H1 (cell line): ENCODE data around the gene SLC25A26. TPM values are rescaled to one million over a fixed set of nuclear protein-coding genes. Genes with fewer than 3 reads are reported as not detected.

Experiments
- CTCF ChIA-PET: fragments of 300-600 bp; sonication (Branson Sonifier 250); formaldehyde crosslinking; loops from one replicate; lab custom pipeline; 2021; ENCODE audit not compliant: partially characterized antibody; lab: Charles Lee
- POLR2A ChIA-PET: fragments of 300-600 bp; sonication (Branson Sonifier 250); formaldehyde crosslinking; loops from one replicate; lab custom pipeline; 2021; ENCODE audit warnings: inconsistent platforms; ENCODE audit not compliant: partially characterized antibody; lab: Charles Lee
- DNase-seq, 2 experiments: peaks; one replicate each; pipeline versions ENCODE4 v3.0.0 to v3.0.0-alpha.2; 2010 to 2022; ENCODE audit warnings: low spot score in 2 of 2, low read depth in 1 of 2, mixed read lengths in 1 of 2
- FAIRE-seq: peaks from 2 replicates; lab custom pipeline; 2011; peaks lifted over from hg19 to GRCh38; lab: Jason Lieb, UNC
- H2AFZ ChIP-seq: 2 replicates; pipeline ENCODE4 v1.8.1; 2012; ENCODE audit warnings: low read length, inconsistent platforms
- H2AK5ac ChIP-seq: 2 replicates; pipeline ENCODE4 v1.6.1; 2013; ENCODE audit warnings: low read depth, low read length
- H2BK120ac ChIP-seq: replicated peaks from 2 replicates; pipeline ENCODE3; 2013; ENCODE audit warnings: low read depth, low read length, inconsistent platforms
- H2BK12ac ChIP-seq: 2 replicates; pipeline ENCODE4 v1.6.1; 2013; ENCODE audit warnings: low read depth, low read length
- H2BK15ac ChIP-seq: 2 replicates; pipeline ENCODE4 v1.6.1; 2013; ENCODE audit warnings: low read length
- H2BK20ac ChIP-seq: 2 replicates; pipeline ENCODE4 v1.6.1; 2013; ENCODE audit warnings: low read length
- H2BK5ac ChIP-seq: 2 replicates; pipeline ENCODE4 v1.6.1; 2013; ENCODE audit warnings: low read depth, low read length
- H3K14ac ChIP-seq: 2 replicates; pipeline ENCODE4 v1.6.1; 2013; ENCODE audit warnings: inconsistent platforms; ENCODE audit not compliant: insufficient read length
- H3K18ac ChIP-seq: 2 replicates; pipeline ENCODE4 v1.6.1; 2013; ENCODE audit warnings: low read length; ENCODE audit errors: extremely low read depth
- H3K23ac ChIP-seq: 2 replicates; pipeline ENCODE4 v1.6.1; 2013; ENCODE audit warnings: inconsistent platforms; ENCODE audit not compliant: insufficient read length
- H3K23me2 ChIP-seq: 2 replicates; pipeline ENCODE4 v1.6.1; 2013; ENCODE audit warnings: low read depth, low read length
- H3K27ac ChIP-seq: 2 replicates; pipeline ENCODE4 v1.6.1; 2011; ENCODE audit warnings: low read depth, low read length, inconsistent platforms
- H3K27me3 ChIP-seq, 4 experiments: replicated peaks in 1 of 4; 1 replicate in 1 of 4; 2 replicates in 3 of 4; pipeline versions ENCODE4 v1.6.1 to v1.8.1; 2011 to 2013; ENCODE audit warnings: low read length in 3 of 4, mild to moderate bottlenecking in 3 of 4, inconsistent platforms in 2 of 4, mixed read lengths in 2 of 4, moderate library complexity in 1 of 4; ENCODE audit not compliant: control insufficient read depth in 3 of 4, insufficient read depth in 3 of 4; ENCODE audit errors: extremely low read depth in 1 of 4
- H3K36me3 ChIP-seq, 4 experiments: 2 replicates each; pipeline versions ENCODE4 v1.6.1 to v1.8.1; 2011 to 2013; ENCODE audit warnings: mild to moderate bottlenecking in 4 of 4, low read length in 3 of 4, moderate library complexity in 2 of 4, control low read depth in 1 of 4, inconsistent platforms in 1 of 4; ENCODE audit not compliant: insufficient read depth in 4 of 4, control insufficient read depth in 2 of 4
- H3K4ac ChIP-seq: replicated peaks from 2 replicates; pipeline ENCODE3; 2013; ENCODE audit warnings: low read length, low read depth, mixed read lengths, inconsistent platforms; ENCODE audit not compliant: insufficient read length
- H3K4me1 ChIP-seq, 4 experiments: replicated peaks in 1 of 4; 1 replicate in 1 of 4; 2 replicates in 3 of 4; pipeline versions ENCODE4 v1.6.1 to v1.8.1; 2011 to 2013; ENCODE audit warnings: low read length in 3 of 4, inconsistent platforms in 2 of 4, mixed read lengths in 1 of 4; ENCODE audit not compliant: insufficient read depth in 4 of 4, control insufficient read depth in 3 of 4
- H3K4me2 ChIP-seq, 2 experiments: 2 replicates each; pipeline versions ENCODE4 v1.6.1 to v1.8.1; 2011 to 2013; ENCODE audit warnings: low read depth in 2 of 2, low read length in 2 of 2, control low read depth in 1 of 2, inconsistent platforms in 1 of 2, mild to moderate bottlenecking in 1 of 2; ENCODE audit not compliant: insufficient read depth in 1 of 2
- H3K4me3 ChIP-seq, 4 experiments: fragments of 200-600, 300-600 bp in 1 of 4; sonication (generic), shearing (Covaris generic), sonication (Bioruptor Twin) in 1 of 4; 2 replicates each; pipeline versions ENCODE4 v1.5.1 to v1.8.1; 2011 to 2016; ENCODE audit warnings: low read length in 4 of 4, low read depth in 3 of 4, control low read depth in 2 of 4, inconsistent platforms in 2 of 4, mild to moderate bottlenecking in 2 of 4, mixed read lengths in 1 of 4, moderate library complexity in 1 of 4; ENCODE audit not compliant: insufficient read depth in 2 of 4; ENCODE audit errors: extremely low read depth in 1 of 4
- H3K56ac ChIP-seq: replicated peaks from 2 replicates; pipeline ENCODE3; 2013; ENCODE audit warnings: low read depth, mild to moderate bottlenecking, mixed read lengths, low read length, inconsistent platforms; ENCODE audit not compliant: insufficient read length
- H3K79me1 ChIP-seq: 2 replicates; pipeline ENCODE4 v1.6.1; 2013; ENCODE audit warnings: low read depth, low read length, control low read depth
- H3K79me2 ChIP-seq, 2 experiments: 2 replicates each; pipeline versions ENCODE4 v1.6.1 to v1.8.1; 2012 to 2013; ENCODE audit warnings: low read length in 2 of 2, mild to moderate bottlenecking in 2 of 2, inconsistent platforms in 1 of 2; ENCODE audit not compliant: insufficient read depth in 2 of 2, control insufficient read depth in 1 of 2
- H3K9ac ChIP-seq, 4 experiments: replicated peaks in 1 of 4; 1 replicate in 1 of 4; 2 replicates in 3 of 4; pipeline versions ENCODE4 v1.6.1 to v1.8.1; 2011 to 2013; ENCODE audit warnings: low read depth in 3 of 4, low read length in 3 of 4, control low read depth in 2 of 4, mild to moderate bottlenecking in 2 of 4, moderate library complexity in 2 of 4, inconsistent platforms in 1 of 4; ENCODE audit errors: extremely low read depth in 1 of 4
- H3K9me3 ChIP-seq, 2 experiments: 2 replicates each; pipeline versions ENCODE4 v1.6.1 to v1.8.1; 2012 to 2013; ENCODE audit warnings: mild to moderate bottlenecking in 2 of 2, moderate library complexity in 2 of 2, control low read depth in 1 of 2, inconsistent platforms in 1 of 2, low read depth in 1 of 2, low read length in 1 of 2, mixed read lengths in 1 of 2; ENCODE audit not compliant: insufficient read depth in 2 of 2
- H4K20me1 ChIP-seq, 2 experiments: replicated peaks in 1 of 2; 2 replicates each; pipeline versions ENCODE3 to v1.8.1; 2011 to 2013; ENCODE audit warnings: inconsistent platforms in 2 of 2, low read length in 2 of 2, mild to moderate bottlenecking in 1 of 2; ENCODE audit not compliant: insufficient read depth in 2 of 2, control insufficient read depth in 1 of 2
- H4K5ac ChIP-seq: 2 replicates; pipeline ENCODE4 v1.6.1; 2013; ENCODE audit warnings: low read length, low read depth, mixed read lengths, inconsistent platforms; ENCODE audit not compliant: insufficient read length
- H4K8ac ChIP-seq: 2 replicates; pipeline ENCODE4 v1.8.0; 2013; ENCODE audit warnings: mild to moderate bottlenecking, moderate library complexity, low read length, inconsistent platforms; ENCODE audit not compliant: insufficient read depth; ENCODE audit errors: extremely low read depth
- H4K91ac ChIP-seq: replicated peaks from 2 replicates; pipeline ENCODE3; 2013; ENCODE audit warnings: low read length, mixed read lengths, inconsistent platforms; ENCODE audit not compliant: insufficient read length
- CBX5 ChIP-seq: fragments of 300-800, 300-1000 bp; sonication (generic); IDR thresholded peaks from 2 replicates; pipeline ENCODE4 v1.7.1; 2016; ENCODE audit warnings: antibody characterized with exemption, low read length, low read depth
- CHD1 ChIP-seq: IDR thresholded peaks from 2 replicates; pipeline ENCODE4 v1.6.1; 2012; ENCODE audit warnings: low read depth, low read length, improper control_type of control experiment
- CREB1 ChIP-seq: IDR thresholded peaks from 2 replicates; pipeline ENCODE4 v1.6.1; 2012; ENCODE audit warnings: inconsistent platforms
- EP300 ChIP-seq, 2 experiments: IDR thresholded peaks; 1 replicate in 1 of 2; 2 replicates in 1 of 2; pipeline ENCODE4 v1.6.1; 2011 to 2012; ENCODE audit warnings: low read depth in 2 of 2, low read length in 2 of 2, mild to moderate bottlenecking in 2 of 2, borderline replicate concordance in 1 of 2, inconsistent platforms in 1 of 2, moderate library complexity in 1 of 2
- JUN ChIP-seq: IDR thresholded peaks from 2 replicates; pipeline ENCODE4 v1.6.1; 2011; ENCODE audit warnings: low read depth, mild to moderate bottlenecking, improper control_type of control experiment, low read length
- JUND ChIP-seq: IDR thresholded peaks from 2 replicates; pipeline ENCODE4 v1.6.1; 2011; ENCODE audit warnings: mild to moderate bottlenecking, improper control_type of control experiment, low read length
- KDM5A ChIP-seq: fragments of 200-600 bp; IDR thresholded peaks from 2 replicates; pipeline ENCODE4 v1.7.1; 2012; ENCODE audit warnings: mild to moderate bottlenecking, low read length, inconsistent platforms, mixed read lengths
- MAFK ChIP-seq: IDR thresholded peaks from 2 replicates; pipeline ENCODE4 v1.6.1; 2012; ENCODE audit warnings: low read depth, mild to moderate bottlenecking, improper control_type of control experiment, low read length
- PHF8 ChIP-seq: fragments of 200-600 bp; sonication (generic); conservative IDR thresholded peaks from 2 replicates; pipeline ENCODE4 v1.7.1; 2012; ENCODE audit warnings: low read depth, mild to moderate bottlenecking, inconsistent platforms, low read length, moderate library complexity
- RAD21 ChIP-seq, 2 experiments: IDR thresholded peaks in 1 of 2; conservative IDR thresholded peaks in 1 of 2; 2 replicates each; pipeline ENCODE4 v1.6.1; 2011; ENCODE audit warnings: low read depth in 2 of 2, low read length in 2 of 2, improper control_type of control experiment in 1 of 2, inconsistent platforms in 1 of 2, mild to moderate bottlenecking in 1 of 2, moderate library complexity in 1 of 2
- SP1 ChIP-seq: IDR thresholded peaks from 2 replicates; pipeline ENCODE4 v1.6.1; 2011; ENCODE audit warnings: low read depth, low read length
- TAF1 ChIP-seq: IDR thresholded peaks from 2 replicates; pipeline ENCODE4 v1.6.1; 2011; ENCODE audit warnings: mild to moderate bottlenecking, low read depth, low read length
- TBP ChIP-seq: IDR thresholded peaks from 2 replicates; pipeline ENCODE4 v1.6.1; 2011; ENCODE audit warnings: low read depth, low read length, improper control_type of control experiment
- YY1 ChIP-seq: IDR thresholded peaks from 2 replicates; pipeline ENCODE4 v1.6.1; 2011; ENCODE audit warnings: low read depth, mild to moderate bottlenecking, low read length
- WGBS, 2 experiments: shearing (Covaris generic) in 1 of 2; methylation state at CpG; one replicate each; pipeline versions ENCODE4 v1.1.6 to v1.1.7; 2013 to 2015; ENCODE audit warnings: low lambda C conversion rate in 2 of 2, mixed read lengths in 2 of 2, inconsistent platforms in 1 of 2, low coverage in 1 of 2, missing lambda C conversion rate in 1 of 2; ENCODE audit not compliant: insufficient replicate concordance in 2 of 2, insufficient coverage in 1 of 2, insufficient read length in 1 of 2; ENCODE audit errors: extremely low coverage in 1 of 2, missing lambda C conversion rate in 1 of 2; 5-methylcytosine and 5-hydroxymethylcytosine counted together
- polyA plus RNA-seq, 7 experiments: library from polyadenylated mRNA; depleted of rRNA in 3 of 7; stranded (reverse) in 5 of 7; unstranded in 2 of 7; fragments of >200 nt in 5 of 7; fragments of 200-250 nt in 2 of 7; gene quantifications; 1 replicate in 5 of 7; 2 replicates in 1 of 7; 4 replicates in 1 of 7; pipeline versions ENCODE4 v1.2.1 to v1.2.3, GENCODE V29; 2011 to 2013; ENCODE audit warnings: missing spikeins in 2 of 7, mixed read lengths in 2 of 7
- total RNA-seq: library from RNA; stranded (reverse); fragmentation: NEBNext Ultra II Directional; extraction: Animal tissue kit (Norgen Biotek cat#: 25700); gene quantifications from 2 replicates; pipeline ENCODE4 v1.2.1, GENCODE V29; 2021

The SLC25A26 gene
- total and polyA plus RNA-seq, 2 of the 8 experiments (the other 6 are each of a cell fraction or from before 2014, with no cell fraction given), result 30.0 to 37.0 TPM

GRCh38 chr3:66210687-66211295 lies 10.0 kb upstream of the SLC25A26 start:
- Histone ChIP-seq H2BK12ac (no peak overlapping the region), H3K56ac (no peak overlapping the region), H4K8ac (no peak overlapping the region), H3K4me3 (no peak overlapping the region), H4K20me1 (no peaks in the 10 kb centered on the region), H3K79me2 (no peaks in the 10 kb centered on the region), H3K23me2 (no peaks in the 10 kb centered on the region), H2BK120ac (no peak overlapping the region), H4K5ac (no peak overlapping the region), H3K27me3 (no peaks in the 10 kb centered on the region), H3K4ac (no peak overlapping the region), H3K9me3 (peaks cover 0 to 3% of the 10 kb centered on the region in 2 experiments; a peak in 1 of 4 replicates), H3K9ac (no peak overlapping the region), H4K91ac (no peak overlapping the region), H2AFZ (no peak overlapping the region), H3K36me3 (no peaks in the 10 kb centered on the region), H2AK5ac (no peak overlapping the region), H2BK5ac (no peak overlapping the region), H3K4me2 (no peak overlapping the region), H3K4me1 (peaks cover 0 to 4% (median 1%) of the 10 kb centered on the region in 4 experiments; a peak in 1 of 7 replicates), H3K18ac (no peak overlapping the region), H2BK20ac (no peak overlapping the region), H3K27ac (no peak overlapping the region), H3K23ac (no peak overlapping the region), H3K79me1 (no peaks in the 10 kb centered on the region), H3K14ac (no peak overlapping the region), H2BK15ac (no peak overlapping the region)
- no peak for FAIRE-seq
- no peak for DNase-seq
- POLR2A ChIA-PET, result interaction anchor here (1.0 to 1.2 kb wide), 2 partner anchors 10 to 12 kb away, joined by 3 read pairs; partner anchors contain the start of gene SLC25A26
- CTCF ChIA-PET, result interaction anchor here (0.7 to 1.0 kb wide), 2 partner anchors 11 to 78 kb away, joined by 3 read pairs; no protein-coding TSS in a partner anchor
- WGBS, 2 experiments, result 94% methylated on average over 7 of the region's 9 CpGs; no CpG with 5 or more reads in 1 of the 2 experiments
- TF ChIP-seq KDM5A (no peak), PHF8 (no peak), CBX5 (no peak), TBP (no peak), MAFK (no peak), SP1 (no peak), JUN (no peak), CHD1 (no peak), EP300 (IDR thresholded peaks at IDR 0.05; ENCODE audit: borderline replicate concordance in 1 of 2, low read depth in 2 of 2, low read length in 2 of 2) (no peak), TAF1 (no peak), YY1 (no peak), CREB1 (no peak), RAD21 (IDR thresholded peaks at IDR 0.05 in 1 of 2, conservative IDR thresholded peaks at IDR 0.05 in 1 of 2; ENCODE audit: low read depth in 2 of 2, low read length in 2 of 2) (no peak), JUND (no peak)
